HL-60 (cell line): ENCODE data around the gene CLIC3.

Source experiments
- GABPA ChIP-seq: IDR thresholded peaks from 2 replicates; pipeline ENCODE4 v1.6.1; 2012; ENCODE audit warnings: low read depth
- POLR2AphosphoS5 ChIP-seq: IDR thresholded peaks from 2 replicates; pipeline ENCODE4 v1.6.1; 2012; ENCODE audit warnings: low read depth
- TF ChIP-seq, protein P1 (sequence below): IDR thresholded peaks from one replicate; pipeline ENCODE4 v1.5.1; 2011; ENCODE audit warnings: low read length, control low read depth, inconsistent platforms; ENCODE audit not compliant: insufficient read depth
- TF ChIP-seq, protein P2 (sequence below): IDR thresholded peaks from 2 replicates; pipeline ENCODE4 v1.6.1; 2012; ENCODE audit warnings: low read depth; ENCODE audit not compliant: insufficient replicate concordance

DNA sequence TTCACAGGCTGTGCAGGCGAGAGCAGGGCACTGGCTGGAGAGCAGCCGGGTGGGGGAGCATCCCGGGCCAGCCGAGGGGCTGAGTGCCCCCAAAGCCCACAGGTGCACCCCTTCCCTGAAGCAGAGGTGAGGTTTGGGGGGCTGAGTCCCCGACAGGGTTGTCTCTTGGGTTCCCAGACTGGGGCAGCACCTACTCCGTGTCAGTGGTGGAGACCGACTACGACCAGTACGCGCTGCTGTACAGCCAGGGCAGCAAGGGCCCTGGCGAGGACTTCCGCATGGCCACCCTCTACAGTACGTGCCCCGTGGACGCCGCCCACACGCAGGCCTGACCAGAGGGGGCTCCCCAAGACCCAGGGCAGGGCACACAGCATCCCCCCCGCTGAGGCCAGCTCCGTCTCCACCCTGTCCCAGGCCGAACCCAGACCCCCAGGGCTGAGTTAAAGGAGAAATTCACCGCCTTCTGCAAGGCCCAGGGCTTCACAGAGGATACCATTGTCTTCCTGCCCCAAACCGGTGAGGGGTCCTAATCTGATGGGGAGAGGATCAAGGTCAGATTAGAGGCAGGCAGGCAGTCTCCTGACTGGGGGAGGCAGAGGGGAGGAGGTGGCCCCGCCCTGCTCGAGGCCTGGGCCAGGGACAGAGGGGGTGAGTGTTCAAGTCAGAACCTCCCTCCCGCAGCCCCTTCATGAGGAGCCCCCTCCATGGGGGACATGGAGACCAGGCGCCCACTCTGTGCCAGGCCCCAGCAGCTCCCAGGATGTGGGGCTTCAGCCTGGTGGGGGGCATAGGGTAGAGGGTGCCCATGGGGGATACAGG lies 16.4 kb downstream of the CLIC3 start:
- TF ChIP-seq POLR2AphosphoS5 (no peak), GABPA (no peak)
- TF ChIP-seq, protein P1, sequence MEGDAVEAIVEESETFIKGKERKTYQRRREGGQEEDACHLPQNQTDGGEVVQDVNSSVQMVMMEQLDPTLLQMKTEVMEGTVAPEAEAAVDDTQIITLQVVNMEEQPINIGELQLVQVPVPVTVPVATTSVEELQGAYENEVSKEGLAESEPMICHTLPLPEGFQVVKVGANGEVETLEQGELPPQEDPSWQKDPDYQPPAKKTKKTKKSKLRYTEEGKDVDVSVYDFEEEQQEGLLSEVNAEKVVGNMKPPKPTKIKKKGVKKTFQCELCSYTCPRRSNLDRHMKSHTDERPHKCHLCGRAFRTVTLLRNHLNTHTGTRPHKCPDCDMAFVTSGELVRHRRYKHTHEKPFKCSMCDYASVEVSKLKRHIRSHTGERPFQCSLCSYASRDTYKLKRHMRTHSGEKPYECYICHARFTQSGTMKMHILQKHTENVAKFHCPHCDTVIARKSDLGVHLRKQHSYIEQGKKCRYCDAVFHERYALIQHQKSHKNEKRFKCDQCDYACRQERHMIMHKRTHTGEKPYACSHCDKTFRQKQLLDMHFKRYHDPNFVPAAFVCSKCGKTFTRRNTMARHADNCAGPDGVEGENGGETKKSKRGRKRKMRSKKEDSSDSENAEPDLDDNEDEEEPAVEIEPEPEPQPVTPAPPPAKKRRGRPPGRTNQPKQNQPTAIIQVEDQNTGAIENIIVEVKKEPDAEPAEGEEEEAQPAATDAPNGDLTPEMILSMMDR: no peak
- TF ChIP-seq, protein P2, sequence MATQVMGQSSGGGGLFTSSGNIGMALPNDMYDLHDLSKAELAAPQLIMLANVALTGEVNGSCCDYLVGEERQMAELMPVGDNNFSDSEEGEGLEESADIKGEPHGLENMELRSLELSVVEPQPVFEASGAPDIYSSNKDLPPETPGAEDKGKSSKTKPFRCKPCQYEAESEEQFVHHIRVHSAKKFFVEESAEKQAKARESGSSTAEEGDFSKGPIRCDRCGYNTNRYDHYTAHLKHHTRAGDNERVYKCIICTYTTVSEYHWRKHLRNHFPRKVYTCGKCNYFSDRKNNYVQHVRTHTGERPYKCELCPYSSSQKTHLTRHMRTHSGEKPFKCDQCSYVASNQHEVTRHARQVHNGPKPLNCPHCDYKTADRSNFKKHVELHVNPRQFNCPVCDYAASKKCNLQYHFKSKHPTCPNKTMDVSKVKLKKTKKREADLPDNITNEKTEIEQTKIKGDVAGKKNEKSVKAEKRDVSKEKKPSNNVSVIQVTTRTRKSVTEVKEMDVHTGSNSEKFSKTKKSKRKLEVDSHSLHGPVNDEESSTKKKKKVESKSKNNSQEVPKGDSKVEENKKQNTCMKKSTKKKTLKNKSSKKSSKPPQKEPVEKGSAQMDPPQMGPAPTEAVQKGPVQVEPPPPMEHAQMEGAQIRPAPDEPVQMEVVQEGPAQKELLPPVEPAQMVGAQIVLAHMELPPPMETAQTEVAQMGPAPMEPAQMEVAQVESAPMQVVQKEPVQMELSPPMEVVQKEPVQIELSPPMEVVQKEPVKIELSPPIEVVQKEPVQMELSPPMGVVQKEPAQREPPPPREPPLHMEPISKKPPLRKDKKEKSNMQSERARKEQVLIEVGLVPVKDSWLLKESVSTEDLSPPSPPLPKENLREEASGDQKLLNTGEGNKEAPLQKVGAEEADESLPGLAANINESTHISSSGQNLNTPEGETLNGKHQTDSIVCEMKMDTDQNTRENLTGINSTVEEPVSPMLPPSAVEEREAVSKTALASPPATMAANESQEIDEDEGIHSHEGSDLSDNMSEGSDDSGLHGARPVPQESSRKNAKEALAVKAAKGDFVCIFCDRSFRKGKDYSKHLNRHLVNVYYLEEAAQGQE: no peak
